GM19438 (cell line): ENCODE results near the gene BEST2.

Experiments used
- ATAC-seq: cut with Tn5 transposase; IDR thresholded peaks from one replicate; pipeline ENCODE4 v1.9.1; 2021; ENCODE audit warnings: low read depth; ENCODE audit not compliant: unreplicated experiment

BEST2 gene

GRCh38 chr19:12727745-12728433 lies 23.7 kb upstream of the BEST2 start:
- ATAC-seq, result no peak

- ATAC-seq, result no peak
Observed at GRCh38 chr19:12730064-12730463, 21.5 kb upstream of the BEST2 start.

- ATAC-seq, result no peak
Observed at GRCh38 chr19:12731337-12731736, 20.3 kb upstream of the BEST2 start.

GRCh38 chr19:12733369-12734214 lies 18.0 kb upstream of the BEST2 start:
- ATAC-seq, result no peak

- ATAC-seq, result peak; percentile 81
Observed at GRCh38 chr19:12736995-12737834, 14.4 kb upstream of the BEST2 start, which contains the start of gene GET3. Gene GET3 (plus strand): TSS chr19:12737497. CDS start chr19:12737506, 9 bp downstream.

- no peak for ATAC-seq
Observed at GRCh38 chr19:12737835-12738351, 13.7 kb upstream of the BEST2 start.

GRCh38 chr19:12745166-12745897 lies 6.3 kb upstream of the BEST2 start:
- ATAC-seq, result no peak

- no peak for ATAC-seq
Observed at GRCh38 chr19:12748489-12748888, 3.1 kb upstream of the BEST2 start.

GRCh38 chr19:12749938-12750521 lies 1.6 kb upstream of the BEST2 start:
- ATAC-seq, result no peak

GRCh38 chr19:12750851-12751250 lies 740 bp upstream of the BEST2 start:
- ATAC-seq, result no peak

GRCh38 chr19:12752056-12752781 lies 628 bp downstream of the BEST2 start:
- no peak for ATAC-seq

GRCh38 chr19:12754465-12755196 lies 3.0 kb downstream of the BEST2 start:
- no peak for ATAC-seq

- no peak for ATAC-seq
Observed at GRCh38 chr19:12756150-12756883, 4.7 kb downstream of the BEST2 start.

- ATAC-seq, result no peak
Observed at GRCh38 chr19:12757544-12758274, 6.1 kb downstream of the BEST2 start.

GRCh38 chr19:12759686-12760085 lies 8.1 kb downstream of the BEST2 start:
- ATAC-seq, result no peak

GRCh38 chr19:12763100-12763499 lies 11.5 kb downstream of the BEST2 start:
- no peak for ATAC-seq

- ATAC-seq, result no peak
Observed at GRCh38 chr19:12764698-12765097, 13.1 kb downstream of the BEST2 start.
